ENCODE data around the gene ECEL1.

- TF ChIP-seq CTCF (IDR thresholded peaks at IDR 0.05) (no peak), POLR2A (IDR thresholded peaks at IDR 0.05) (no peak)
These were observed 14.9 kb upstream of the ECEL1 start for GRCh38 chr2:232502511-232502910.

All from Peyer's patch (tissue), 4 donors.